HTERT RPE-1 (cell line): Measurements from ENCODE around the gene ISCA1.

ENCODE experiments used
- in situ Hi-C: fragments of 300-500 bp; cut with MboI; formaldehyde crosslinking; loops from 4 replicates; pipeline ENCODE4 v1.14.3; 2020; ENCODE audit warnings: low sequenced_read_pairs

Gene ISCA1

DNA sequence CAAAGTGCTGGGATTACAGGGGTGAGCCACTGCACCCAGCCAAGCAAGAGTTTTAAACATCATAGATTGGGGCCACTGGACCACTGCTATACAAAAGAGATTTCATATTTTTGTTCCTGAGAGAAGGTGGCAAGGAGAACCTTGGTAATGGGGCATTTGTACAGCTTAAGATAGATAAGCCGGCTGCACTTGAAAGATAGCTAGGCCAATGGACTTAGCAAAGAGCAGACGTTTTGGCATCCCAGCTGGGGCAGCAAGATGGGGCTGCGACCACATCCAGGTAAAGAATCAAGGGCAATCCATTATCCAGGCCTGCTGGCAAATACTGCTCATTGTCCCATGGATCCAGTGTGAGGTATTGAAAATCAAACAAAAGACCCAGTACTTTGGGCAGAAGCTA, 3.9 kb upstream of the ISCA1 start:
- in situ Hi-C loops: no loop called here

- in situ Hi-C loops: no loop called here
Measured at GRCh38 chr9:86285261-86285660, 2.9 kb upstream of the ISCA1 start.

DNA sequence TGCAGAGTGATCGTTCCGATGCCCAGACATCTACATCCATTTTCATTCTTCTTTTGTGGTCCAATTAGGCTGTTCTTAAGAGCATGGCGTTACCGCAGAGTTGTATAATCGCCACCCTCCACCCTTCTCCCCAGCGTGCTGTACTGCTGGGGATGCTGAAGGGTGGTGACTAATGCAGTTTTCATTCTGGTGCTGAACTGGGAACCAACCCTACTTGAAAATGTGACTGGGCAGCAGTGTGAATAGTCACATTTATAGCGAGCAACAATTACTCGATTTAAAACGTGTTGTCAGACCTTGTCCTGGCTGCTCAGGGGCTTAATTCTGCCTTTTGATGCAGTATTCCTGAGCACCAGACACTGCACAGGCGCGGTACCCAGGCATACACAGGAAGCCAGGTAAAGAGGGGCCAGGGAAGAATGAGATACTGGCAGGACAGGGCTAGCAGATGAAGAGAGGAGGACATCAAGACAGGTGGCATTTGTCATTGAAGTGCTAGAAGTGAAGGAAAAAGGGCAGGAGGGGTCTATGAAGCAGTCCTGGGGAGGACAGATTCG, 719 bp upstream of the ISCA1 start:
- in situ Hi-C loops: no loop called here

- in situ Hi-C loops: no loop called here
Measured at GRCh38 chr9:86281593-86282076, 703 bp downstream of the ISCA1 start.

GRCh38 chr9:86280580-86280979, 1.8 kb downstream of the ISCA1 start:
- in situ Hi-C loops: no loop called here

GRCh38 chr9:86279839-86280238, 2.5 kb downstream of the ISCA1 start:
- in situ Hi-C loops: no loop called here

GRCh38 chr9:86277072-86277471, 5.3 kb downstream of the ISCA1 start:
- in situ Hi-C loops: no loop called here

- in situ Hi-C loops: no loop called here
Measured at GRCh38 chr9:86275962-86276361, 6.4 kb downstream of the ISCA1 start.

DNA sequence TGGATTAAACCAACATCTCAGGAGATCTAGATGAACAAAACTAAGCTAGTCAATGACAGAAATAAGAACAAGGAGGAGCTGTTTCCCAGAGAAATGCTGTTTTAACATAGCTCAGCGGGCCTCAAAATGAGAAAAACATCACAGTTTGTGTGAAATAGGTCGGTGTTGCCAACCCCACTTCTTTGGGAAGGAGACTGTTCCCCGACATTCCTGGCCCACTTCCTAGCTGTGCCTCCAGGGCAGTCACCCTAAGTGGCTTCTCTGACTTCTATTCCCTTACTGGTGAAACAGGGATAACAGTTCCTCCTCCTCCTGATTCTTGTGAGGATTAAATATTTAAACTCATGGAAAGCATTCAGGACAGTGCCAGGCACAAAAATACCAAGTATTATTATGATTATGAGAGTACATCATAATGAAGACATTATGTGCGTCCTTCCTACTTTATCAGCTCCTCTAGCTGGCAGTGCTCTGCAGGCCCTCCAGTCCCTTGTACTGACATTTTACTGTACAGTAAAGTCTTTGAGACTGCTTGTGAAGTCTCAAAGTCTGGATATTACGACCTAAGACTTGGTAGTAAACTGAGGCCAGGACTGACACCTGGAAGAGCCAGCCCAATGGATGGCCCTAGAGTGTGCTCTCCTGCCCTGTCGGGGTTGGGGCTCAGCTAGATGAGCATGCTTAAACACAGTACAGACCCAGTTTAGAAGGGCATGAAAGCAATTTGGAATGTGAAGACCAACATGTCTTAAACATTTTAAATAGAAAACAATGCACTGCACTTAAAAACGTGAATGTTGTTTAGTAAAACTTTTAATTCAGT, 7.3 kb downstream of the ISCA1 start:
- in situ Hi-C loops: no loop called here

DNA sequence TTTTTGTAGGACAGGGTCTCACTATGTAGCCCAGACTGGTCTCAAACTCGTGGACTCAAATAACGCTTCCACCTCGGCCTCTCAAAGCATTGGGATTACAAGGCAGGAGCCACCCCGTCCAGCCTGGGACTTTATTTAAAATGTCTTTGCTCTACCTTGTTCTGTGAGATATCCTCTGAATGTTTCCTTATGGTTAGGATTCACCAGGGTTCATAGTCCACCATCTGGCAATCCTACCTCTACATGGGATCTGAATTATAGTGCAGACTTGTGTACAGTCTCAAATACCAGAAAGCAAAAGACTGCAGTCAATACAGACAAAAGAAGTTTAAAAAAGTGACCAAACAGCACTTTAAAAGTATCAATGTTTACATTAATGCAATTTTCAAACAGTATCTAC, 10.1 kb downstream of the ISCA1 start:
- in situ Hi-C loops: no loop called here

GRCh38 chr9:86263876-86264275, 18.5 kb downstream of the ISCA1 start:
- in situ Hi-C loops: no loop called here

DNA sequence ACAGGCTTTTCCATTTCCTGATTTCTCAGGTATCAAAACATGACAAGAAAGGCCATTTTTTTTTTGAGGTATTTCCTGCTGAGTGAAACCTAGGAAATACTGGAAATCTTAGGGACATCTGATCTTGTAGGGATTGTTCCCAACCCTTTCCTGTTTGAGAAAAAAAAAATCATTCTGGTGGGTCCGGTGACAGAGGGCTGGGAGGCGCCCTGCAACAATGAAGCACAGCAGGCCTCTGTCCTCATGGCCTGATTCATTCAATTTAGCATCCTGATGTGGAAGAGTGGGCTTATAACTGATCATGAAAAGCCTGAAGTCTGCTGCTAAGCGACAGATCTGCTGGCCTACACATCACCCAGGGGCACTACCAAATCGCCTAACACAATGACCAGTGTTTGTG, 19.8 kb downstream of the ISCA1 start:
- in situ Hi-C loops: no loop called here

GRCh38 chr9:86259557-86259956, 22.8 kb downstream of the ISCA1 start, which contains the start of gene C9orf153:
TSS of gene C9orf153 (minus strand) at chr9:86259657. CDS start at chr9:86229603, 30,054 bp downstream.
- in situ Hi-C loops: no loop called here

DNA sequence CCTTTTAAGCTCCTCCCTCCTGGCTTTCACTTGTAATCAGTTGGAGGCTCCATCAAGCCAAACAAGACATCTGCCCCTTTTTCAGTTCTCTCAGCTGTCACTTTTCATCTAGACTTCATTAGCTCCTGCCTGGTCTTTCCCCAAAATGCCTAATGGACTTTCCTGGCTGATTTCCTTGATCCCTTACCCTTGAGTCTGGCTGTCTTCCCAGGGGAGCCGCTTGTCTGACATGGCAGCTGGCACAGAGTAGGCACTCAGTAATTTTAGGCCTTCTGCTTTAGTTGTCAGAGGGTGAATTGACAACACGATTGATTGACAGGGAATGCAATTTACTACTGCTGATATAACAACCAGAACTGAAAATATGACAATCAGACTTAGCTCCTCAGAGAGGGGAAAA, 24.9 kb downstream of the ISCA1 start:
- in situ Hi-C loops: no loop called here

GRCh38 chr9:86256653-86257052, 25.7 kb downstream of the ISCA1 start:
- in situ Hi-C loops: no loop called here

DNA sequence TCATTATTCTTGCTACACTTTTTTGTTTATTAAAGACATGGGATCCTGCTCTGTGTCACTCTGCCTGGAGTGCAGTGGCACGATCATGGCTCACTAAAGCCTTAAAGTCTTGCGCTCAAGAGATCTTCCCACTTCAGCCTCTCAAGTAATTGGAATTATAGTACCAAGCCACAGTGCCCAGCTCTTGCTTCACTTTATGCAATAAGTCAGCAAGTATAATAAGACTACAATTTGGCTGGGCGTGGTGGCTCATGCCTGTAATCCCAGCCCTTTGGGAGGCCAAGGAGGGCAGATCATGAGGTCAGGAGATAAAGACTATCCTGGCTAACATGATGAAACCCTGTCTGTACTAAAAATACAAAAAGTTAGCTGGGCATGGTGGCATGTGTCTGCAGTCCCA, 28.8 kb downstream of the ISCA1 start:
- in situ Hi-C loops: no loop called here

DNA sequence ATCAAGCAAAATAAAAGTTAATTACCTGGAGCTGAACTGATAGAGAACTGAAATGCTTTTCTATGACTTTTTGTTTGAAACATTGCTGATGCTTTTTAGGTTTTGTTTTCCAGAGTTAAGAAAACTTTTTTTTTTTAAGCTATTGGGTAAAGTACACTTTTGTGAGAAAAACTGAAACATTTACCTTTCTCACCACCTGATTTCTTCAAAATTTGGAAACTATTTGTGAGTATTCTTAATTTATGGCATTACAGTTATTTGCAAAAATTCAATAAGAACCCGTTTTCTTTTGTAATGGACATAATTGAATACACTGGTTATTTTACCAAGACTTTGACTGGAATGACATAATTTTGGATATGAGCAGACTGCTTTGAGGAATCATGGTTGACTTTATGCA, 29.5 kb downstream of the ISCA1 start:
- in situ Hi-C loops: no loop called here

DNA sequence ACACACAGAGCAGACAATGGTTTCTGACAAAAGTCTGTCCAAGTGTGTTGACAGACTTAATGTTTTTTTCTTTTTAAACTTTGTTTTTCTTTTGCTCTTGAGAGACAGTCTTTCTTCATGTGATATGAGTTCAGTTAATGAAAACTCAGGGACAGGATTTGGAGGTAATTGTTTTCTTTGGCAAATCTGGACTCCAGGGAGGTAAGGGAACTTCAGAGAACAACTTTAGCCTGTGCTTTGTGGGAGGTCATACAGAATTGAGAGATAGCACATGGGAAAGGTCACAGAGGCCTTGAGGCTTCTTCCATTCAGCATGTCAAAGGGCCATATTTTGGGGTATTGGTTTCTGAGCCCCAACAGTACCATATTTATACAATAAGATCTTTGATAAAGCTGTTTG, 32.2 kb downstream of the ISCA1 start:
- in situ Hi-C loops: no loop called here

DNA sequence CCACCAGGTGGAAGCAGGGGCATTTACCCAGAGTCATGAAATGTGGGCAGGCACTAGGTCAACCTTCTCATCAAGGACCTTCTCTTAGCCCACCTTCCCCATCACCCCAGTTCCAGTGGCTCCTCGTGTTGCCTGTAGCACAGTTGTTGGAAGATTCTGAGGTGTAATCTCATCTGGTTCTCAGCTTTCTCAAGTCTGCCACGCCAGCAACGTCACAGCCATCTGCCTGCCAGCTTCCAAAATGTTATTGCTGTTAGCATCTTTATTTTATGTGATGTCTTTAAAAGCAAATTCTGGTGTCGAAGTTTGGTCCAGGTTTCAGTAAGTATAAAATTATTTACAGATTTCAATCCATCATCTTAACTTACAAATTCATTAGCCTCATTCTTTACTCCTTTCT, 33.6 kb downstream of the ISCA1 start:
- in situ Hi-C loops: no loop called here

DNA sequence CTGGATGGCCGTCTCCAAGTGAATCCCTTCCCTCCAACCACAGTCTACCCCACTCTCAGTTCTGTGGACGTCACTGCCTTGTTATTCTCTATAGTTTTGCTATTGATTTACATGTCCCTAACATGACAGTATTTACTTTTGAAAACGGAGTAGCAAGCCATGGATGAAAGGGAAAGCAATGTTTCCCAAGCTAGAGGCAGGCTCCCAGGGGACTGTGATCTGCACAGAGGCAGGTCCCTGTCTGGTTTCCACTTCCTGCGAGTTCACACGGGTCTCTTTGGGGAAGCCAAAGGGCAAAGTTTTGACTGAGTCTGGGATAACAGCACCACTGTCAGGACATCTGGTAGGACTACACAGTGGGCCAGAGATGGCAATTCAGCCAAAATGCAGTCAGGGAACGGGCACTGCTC, 35.6 kb downstream of the ISCA1 start:
- in situ Hi-C loops: no loop called here

GRCh38 chr9:86242071-86242470, 40.3 kb downstream of the ISCA1 start:
- in situ Hi-C loops: no loop called here

DNA sequence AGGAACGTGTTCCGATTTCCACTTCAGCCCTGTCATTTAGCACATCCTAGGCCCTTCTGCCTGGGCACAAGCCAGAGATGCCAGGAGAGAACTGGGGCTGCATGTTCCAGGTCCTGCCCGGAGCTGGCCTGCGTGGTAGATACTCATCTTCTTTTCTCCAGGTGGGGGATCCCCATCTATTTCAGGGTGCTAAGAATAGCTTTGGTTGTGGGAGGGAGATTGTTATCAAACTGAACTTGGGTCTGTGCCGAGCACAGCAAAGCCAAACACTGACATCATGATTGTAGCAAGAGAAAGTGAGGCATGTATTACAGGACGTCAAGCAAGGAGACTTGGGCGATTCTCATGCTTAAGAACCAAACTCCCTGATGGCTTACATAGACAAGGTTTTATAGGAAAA, 41.1 kb downstream of the ISCA1 start:
- in situ Hi-C loops: no loop called here
